GM12878 (cell line): Measurements from ENCODE around the gene ABL2. TPM values are rescaled to one million over a fixed set of nuclear protein-coding genes. Genes with fewer than 3 reads are reported as not detected.

ENCODE experiments used
- ATAC-seq: fragments of 200-7000 bp; cut with Tn5 transposase; 3 replicates; pipeline ENCODE4 v1.9.1; 2020; ENCODE audit warnings: mild to moderate bottlenecking, moderate library complexity
- BruUV-seq: library from RNA; stranded (reverse); fragments of 400-500 nt; replicated peaks from 2 replicates; lab custom pipeline; 2021; lab: Mats Ljungman, UMichigan
- CTCF ChIA-PET: fragments of 300-600 bp; sonication (Branson Sonifier 250); formaldehyde crosslinking; extraction: SDS; loops from one replicate; lab custom pipeline; 2021; ENCODE audit warnings: inconsistent platforms; lab: Yijun Ruan, JAX
- POLR2A ChIA-PET: fragments of 350-600 bp; formaldehyde crosslinking; extraction: SDS; loops from one replicate; lab custom pipeline; 2021; ENCODE audit warnings: inconsistent platforms; lab: Charles Lee
- RAD21 ChIA-PET: fragments of 300-600 bp; sonication (Branson Sonifier 250); formaldehyde crosslinking; loops from one replicate; lab custom pipeline; 2023; ENCODE audit warnings: antibody characterized with exemption; ENCODE audit not compliant: unreplicated experiment; lab: Charles Lee
- SMC1A ChIA-PET: fragments of 300-600 bp; sonication (Branson Sonifier 250); formaldehyde crosslinking; loops from one replicate; lab custom pipeline; 2023; ENCODE audit not compliant: unreplicated experiment, uncharacterized antibody; lab: Charles Lee
- DNase-seq: peaks from one replicate; pipeline ENCODE4 v3.0.0-alpha.2; 2011; ENCODE audit warnings: low read depth, low spot score
- FAIRE-seq: peaks from 3 replicates; lab custom pipeline; 2011; peaks lifted over from hg19 to GRCh38; lab: Jason Lieb, UNC
- H2AFZ ChIP-seq: 2 replicates; pipeline ENCODE4 v1.6.0; 2011; ENCODE audit warnings: low read depth, low read length, control low read depth; ENCODE audit not compliant: control insufficient read depth
- H3K27ac ChIP-seq: 2 replicates; pipeline ENCODE4 v1.5.1; 2011; ENCODE audit warnings: control low read depth; ENCODE audit not compliant: control insufficient read depth, insufficient read depth
- H3K27me3 ChIP-seq, 2 experiments: replicated peaks in 1 of 2; 2 replicates each; pipeline versions ENCODE4 v1.6.0 to v1.6.1; 2011; ENCODE audit warnings: low read length in 1 of 2; ENCODE audit not compliant: control insufficient read depth in 2 of 2, insufficient read depth in 2 of 2
- H3K36me3 ChIP-seq, 2 experiments: 2 replicates each; pipeline ENCODE4 v1.5.1; 2011; ENCODE audit warnings: low read length in 1 of 2; ENCODE audit not compliant: control insufficient read depth in 2 of 2, insufficient read depth in 2 of 2
- H3K4me1 ChIP-seq: 2 replicates; pipeline ENCODE4 v1.6.1; 2011; ENCODE audit warnings: mild to moderate bottlenecking, low read length, moderate library complexity, mixed read lengths; ENCODE audit not compliant: control insufficient read depth, insufficient read depth
- H3K4me2 ChIP-seq: 2 replicates; pipeline ENCODE4 v1.6.0; 2011; ENCODE audit warnings: control low read depth; ENCODE audit not compliant: control insufficient read depth, insufficient read depth
- H3K4me3 ChIP-seq: fragments of 200-600 bp; sonication (generic); 2 replicates; pipeline ENCODE4 v1.5.1; 2016
- H3K79me2 ChIP-seq: 2 replicates; pipeline ENCODE4 v1.6.0; 2011; ENCODE audit warnings: low read length; ENCODE audit not compliant: control insufficient read depth, insufficient read depth
- H3K9ac ChIP-seq: 2 replicates; pipeline ENCODE4 v1.8.0; 2011; ENCODE audit warnings: low read length, control low read depth, mixed read lengths; ENCODE audit not compliant: control insufficient read depth, insufficient read depth
- H3K9me3 ChIP-seq: replicated peaks from 3 replicates; pipeline ENCODE4 v1.5.1; 2011; ENCODE audit warnings: mild to moderate bottlenecking, low read length; ENCODE audit not compliant: control insufficient read depth, insufficient read depth
- H4K20me1 ChIP-seq: 2 replicates; pipeline ENCODE4 v1.6.0; 2011; ENCODE audit not compliant: control insufficient read depth, insufficient read depth
- BACH1 ChIP-seq: fragments of 450-650 bp; IDR thresholded peaks from 2 replicates; pipeline ENCODE4 v1.6.1; 2017; ENCODE audit warnings: mild to moderate bottlenecking, borderline replicate concordance
- BHLHE40 ChIP-seq, 2 experiments: fragments of 450-650 bp in 1 of 2; IDR thresholded peaks; 2 replicates each; pipeline ENCODE4 v1.6.1; 2011 to 2017; ENCODE audit warnings: low read depth in 2 of 2, borderline replicate concordance in 1 of 2, improper control_type of control experiment in 1 of 2, low read length in 1 of 2, mild to moderate bottlenecking in 1 of 2
- HDAC6 ChIP-seq: fragments of 200-600 bp; sonication (generic); IDR thresholded peaks from one replicate; pipeline ENCODE4 v1.8.0; 2017; ENCODE audit warnings: antibody characterized with exemption; ENCODE audit not compliant: unreplicated experiment
- IRF4 ChIP-seq: IDR thresholded peaks from 2 replicates; pipeline ENCODE4 v1.6.1; 2011; ENCODE audit warnings: low read depth, low read length
- LARP7 ChIP-seq: fragments of 450-650 bp; IDR thresholded peaks from 2 replicates; pipeline ENCODE4 v1.6.1; 2017; ENCODE audit warnings: mild to moderate bottlenecking
- MEF2B ChIP-seq: fragments of 450-650 bp; IDR thresholded peaks from 2 replicates; pipeline ENCODE4 v1.6.1; 2018; ENCODE audit warnings: mild to moderate bottlenecking, moderate library complexity; ENCODE audit not compliant: partially characterized antibody, poor library complexity, severe bottlenecking
- MXI1 ChIP-seq: fragments of 150-350 bp; IDR thresholded peaks from 2 replicates; pipeline ENCODE4 v1.6.1; 2011; ENCODE audit warnings: low read depth, mild to moderate bottlenecking, inconsistent platforms, low read length, improper control_type of control experiment
- MYC ChIP-seq: IDR thresholded peaks from 2 replicates; pipeline ENCODE4 v1.6.1; 2011; ENCODE audit warnings: mild to moderate bottlenecking, low read length, moderate library complexity, inconsistent platforms; ENCODE audit not compliant: insufficient read depth, insufficient replicate concordance, insufficient read length, severe bottlenecking
- NFIC ChIP-seq: IDR thresholded peaks from 2 replicates; pipeline ENCODE4 v1.6.1; 2012; ENCODE audit warnings: low read depth, mild to moderate bottlenecking, inconsistent platforms, low read length, moderate library complexity
- PML ChIP-seq: IDR thresholded peaks from 2 replicates; pipeline ENCODE4 v1.6.1; 2012; ENCODE audit warnings: low read length, inconsistent platforms
- POLR2AphosphoS2 ChIP-seq: IDR thresholded peaks from 2 replicates; pipeline ENCODE4 v1.6.1; 2011; ENCODE audit warnings: low read depth, mild to moderate bottlenecking, low read length, improper control_type of control experiment, moderate library complexity
- RAD51 ChIP-seq: fragments of 450-650 bp; IDR thresholded peaks from 2 replicates; pipeline ENCODE4 v1.6.1; 2016; ENCODE audit warnings: moderate library complexity, mild to moderate bottlenecking, inconsistent platforms
- RUNX3 ChIP-seq: IDR thresholded peaks from 2 replicates; pipeline ENCODE4 v1.6.1; 2012; ENCODE audit warnings: low read length, inconsistent platforms
- SMARCA5 ChIP-seq: fragments of 450-650 bp; IDR thresholded peaks from 2 replicates; pipeline ENCODE4 v1.6.1; 2017; ENCODE audit warnings: mild to moderate bottlenecking
- WGBS: methylation state at CpG from one replicate; pipeline ENCODE4 v1.1.6; 2016; ENCODE audit warnings: low lambda C conversion rate; ENCODE audit not compliant: insufficient replicate concordance, insufficient coverage; ENCODE audit errors: missing lambda C conversion rate; 5-methylcytosine and 5-hydroxymethylcytosine counted together
- in situ Hi-C: fragments of 300-500 bp; cut with MboI; formaldehyde crosslinking; loops from 9 replicates; pipeline ENCODE4 v1.14.3; 2018; ENCODE audit warnings: mixed read lengths
- intact Hi-C: fragments of 100-400 bp; cut with micrococcal nuclease; formaldehyde crosslinking; loops from one replicate; pipeline ENCODE4 v1.14.2; 2022; ENCODE audit not compliant: unreplicated experiment
- polyA plus RNA-seq, 11 experiments: library from polyadenylated mRNA; depleted of rRNA in 4 of 11; unstranded in 6 of 11; stranded (reverse) in 5 of 11; fragments of >200 nt; fragmentation: Nextera tagmentation in 4 of 11; fragmentation: Illumina TruSeq in 1 of 11; extraction: Ambion mirVana in 4 of 11; extraction: Trizol in 1 of 11; gene quantifications; 1 replicate in 1 of 11; 2 replicates in 10 of 11; pipeline versions ENCODE4 v1.2.1 to v1.2.3, GENCODE V29; 2011 to 2016; ENCODE audit warnings: inconsistent platforms in 2 of 11, missing spikeins in 2 of 11, low read depth in 1 of 11
- total RNA-seq, 4 experiments: library from RNA; depleted of rRNA in 3 of 4; stranded (reverse); fragments of >200 nt in 3 of 4; fragmentation: Illumina TruSeq in 1 of 4; extraction: Trizol in 1 of 4; gene quantifications; 2 replicates each; pipeline versions ENCODE4 v1.2.1 to v1.2.3, GENCODE V29; 2013 to 2021
- TF ChIP-seq, protein P1 (sequence below): fragments of 450-650 bp; IDR thresholded peaks from 2 replicates; pipeline ENCODE4 v1.6.1; 2016; ENCODE audit warnings: mild to moderate bottlenecking

Gene ABL2
- total and polyA plus RNA-seq, 10 of the 15 experiments (the other 5 are each of a cell fraction or from before 2014, with no cell fraction given) = 0.57 to 9.4 (median 3.6) TPM

DNA sequence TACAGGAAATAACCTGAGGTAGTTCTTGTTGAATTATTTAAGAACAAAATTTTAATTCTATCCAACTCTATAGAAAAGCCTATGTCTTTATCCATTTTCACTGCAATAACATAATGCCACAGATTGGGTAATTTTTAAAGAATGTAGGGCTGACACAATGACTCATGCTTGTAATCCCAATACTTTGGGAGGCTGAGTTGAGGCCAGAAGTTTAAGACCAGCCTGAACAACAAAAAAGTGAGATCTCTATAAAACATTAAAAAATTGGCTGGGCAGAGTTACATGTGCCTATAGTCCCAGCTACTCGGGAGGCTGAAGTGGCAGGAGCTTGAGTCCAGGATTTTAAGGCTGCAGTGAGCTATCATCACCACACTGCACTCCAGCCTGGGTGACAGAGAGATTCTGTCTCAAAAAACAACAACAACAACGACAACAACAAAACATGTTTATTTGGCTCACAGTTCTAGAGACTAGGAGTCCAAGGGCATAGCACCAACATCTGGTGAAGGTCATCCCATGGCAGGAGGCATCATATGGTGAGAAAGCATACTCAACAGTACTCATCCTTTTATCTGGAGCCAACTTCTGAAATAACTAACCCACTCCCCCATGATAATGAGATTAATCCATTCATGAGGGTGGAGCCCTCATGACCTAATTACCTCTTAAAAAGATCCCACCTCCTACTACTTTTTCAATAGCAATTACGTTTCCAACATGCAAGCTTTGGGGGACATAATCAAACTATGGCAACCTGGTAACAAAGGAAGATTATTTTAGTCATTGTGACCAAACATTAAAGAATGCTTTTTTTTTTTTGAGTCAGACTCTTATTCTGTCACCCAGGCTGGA, 59.6 kb downstream of the ABL2 start:
- RAD21 ChIA-PET = no interaction called here
- BruUV-seq = no TSS peak
- 97% methylated on average over 3 of the region's 3 CpGs for WGBS

DNA sequence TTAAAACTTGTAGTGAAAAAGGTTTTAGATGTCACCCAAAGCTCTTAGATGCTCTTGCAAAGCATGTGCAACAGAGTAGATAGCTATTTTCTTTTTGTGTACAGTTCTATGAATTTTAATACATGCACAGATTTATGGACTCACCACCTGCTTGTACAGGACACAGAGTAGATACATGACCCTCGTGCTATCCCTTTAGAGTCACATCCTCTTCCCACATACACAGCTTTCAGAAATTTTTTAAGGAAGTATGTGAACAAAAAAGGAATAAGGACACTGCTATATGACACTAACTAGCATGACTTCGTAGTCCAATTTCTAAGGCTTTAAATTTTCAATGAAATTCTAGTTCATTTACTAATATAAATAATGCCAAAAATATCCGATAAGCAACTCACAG, 60.9 kb downstream of the ABL2 start:
- Histone ChIP-seq H3K9me3 (no peaks in the 10 kb centered on the region), H3K4me1 (peaks cover 7% of the 10 kb centered on the region; the same call in 1 of the 2 replicates)
- no peak for FAIRE-seq
- TF ChIP-seq, protein P1, sequence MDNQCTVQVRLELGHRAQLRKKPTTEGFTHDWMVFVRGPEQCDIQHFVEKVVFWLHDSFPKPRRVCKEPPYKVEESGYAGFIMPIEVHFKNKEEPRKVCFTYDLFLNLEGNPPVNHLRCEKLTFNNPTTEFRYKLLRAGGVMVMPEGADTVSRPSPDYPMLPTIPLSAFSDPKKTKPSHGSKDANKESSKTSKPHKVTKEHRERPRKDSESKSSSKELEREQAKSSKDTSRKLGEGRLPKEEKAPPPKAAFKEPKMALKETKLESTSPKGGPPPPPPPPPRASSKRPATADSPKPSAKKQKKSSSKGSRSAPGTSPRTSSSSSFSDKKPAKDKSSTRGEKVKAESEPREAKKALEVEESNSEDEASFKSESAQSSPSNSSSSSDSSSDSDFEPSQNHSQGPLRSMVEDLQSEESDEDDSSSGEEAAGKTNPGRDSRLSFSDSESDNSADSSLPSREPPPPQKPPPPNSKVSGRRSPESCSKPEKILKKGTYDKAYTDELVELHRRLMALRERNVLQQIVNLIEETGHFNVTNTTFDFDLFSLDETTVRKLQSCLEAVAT = no peak
- TF ChIP-seq PML (no peak), POLR2AphosphoS2 (no peak), RAD51 (no peak), RUNX3 (no peak), HDAC6 (no peak), SMARCA5 (no peak), IRF4 (no peak), MYC (no peak), NFIC (no peak), LARP7 (no peak)
- TF ChIP-seq, all 136 proteins: peak for 0
- intact Hi-C loops = no loop called here
- no peak overlapping the region for H3K4me2 ChIP-seq
- no TSS peak for BruUV-seq
- no peak overlapping the region for H3K4me3 ChIP-seq
- H2AFZ ChIP-seq = no peak overlapping the region
- H3K79me2 ChIP-seq = no peaks in the 10 kb centered on the region
- H3K27ac ChIP-seq = no peak overlapping the region
- no peaks in the 10 kb centered on the region for H3K36me3 ChIP-seq
- ChIA-PET SMC1A (interaction anchor here (1.4 kb wide), 1 partner anchor 48 kb away, joined by 4 read pairs; no protein-coding TSS in a partner anchor), POLR2A (interaction anchor here (1.5 kb wide), 1 partner anchor 47 kb away, joined by 3 read pairs; no protein-coding TSS in a partner anchor), CTCF (no interaction called here), RAD21 (interaction anchor here (1.0 kb wide), 1 partner anchor 48 kb away, joined by 4 read pairs; no protein-coding TSS in a partner anchor)
- H3K9ac ChIP-seq = no peak overlapping the region
- 67% methylated on average over 3 of the region's 3 CpGs for WGBS
- in situ Hi-C loops = no loop called here
- H3K27me3 ChIP-seq = no peaks in the 10 kb centered on the region
- H4K20me1 ChIP-seq = no peaks in the 10 kb centered on the region
- ATAC-seq = no peak
- DNase-seq = no peak

More for the DNA sequence above, 59.6 kb downstream of the ABL2 start:
- no peak for DNase-seq
- intact Hi-C loops (no loop called here), in situ Hi-C loops (no loop called here)
- no peak overlapping the region for H3K9ac ChIP-seq
- H3K27ac ChIP-seq = no peak overlapping the region
- no peak for ATAC-seq
- H3K9me3 ChIP-seq = no peaks in the 10 kb centered on the region
- no peak overlapping the region for H3K4me2 ChIP-seq
- CTCF ChIA-PET = no interaction called here
- no peaks in the 10 kb centered on the region for H4K20me1 ChIP-seq
- SMC1A ChIA-PET = interaction anchor here (1.1 kb wide), 1 partner anchor 16 kb away, joined by 3 read pairs; no protein-coding TSS in a partner anchor
- FAIRE-seq = no peak
- peaks cover 7% of the 10 kb centered on the region; the same call in 1 of the 2 replicates for H3K4me1 ChIP-seq
- H3K79me2 ChIP-seq = no peaks in the 10 kb centered on the region
- no peak overlapping the region for H2AFZ ChIP-seq
- H3K36me3 ChIP-seq = no peaks in the 10 kb centered on the region
- no peak overlapping the region for H3K4me3 ChIP-seq
- no peak for TF ChIP-seq BACH1
- no peak for TF ChIP-seq MEF2B
- no peak for TF ChIP-seq BHLHE40 (IDR thresholded peaks at IDR 0.05; ENCODE audit: borderline replicate concordance in 1 of 2, low read depth in 2 of 2, low read length in 1 of 2)
- no peak for TF ChIP-seq MXI1
- POLR2A ChIA-PET = interaction anchor here (1.4 kb wide), 1 partner anchor 14 kb away, joined by 3 read pairs; no protein-coding TSS in a partner anchor
- no peaks in the 10 kb centered on the region for H3K27me3 ChIP-seq
